ENCODE measurements around the gene EXOC2. TPM values are rescaled to one million over a fixed set of nuclear protein-coding genes. Genes with fewer than 3 reads are reported as not detected.

Gene EXOC2
- total and polyA plus RNA-seq, 2 donors (not counting 3 experiments of a cell fraction or from before 2014, with no cell fraction given): 18.2 to 30.8 TPM

DNA sequence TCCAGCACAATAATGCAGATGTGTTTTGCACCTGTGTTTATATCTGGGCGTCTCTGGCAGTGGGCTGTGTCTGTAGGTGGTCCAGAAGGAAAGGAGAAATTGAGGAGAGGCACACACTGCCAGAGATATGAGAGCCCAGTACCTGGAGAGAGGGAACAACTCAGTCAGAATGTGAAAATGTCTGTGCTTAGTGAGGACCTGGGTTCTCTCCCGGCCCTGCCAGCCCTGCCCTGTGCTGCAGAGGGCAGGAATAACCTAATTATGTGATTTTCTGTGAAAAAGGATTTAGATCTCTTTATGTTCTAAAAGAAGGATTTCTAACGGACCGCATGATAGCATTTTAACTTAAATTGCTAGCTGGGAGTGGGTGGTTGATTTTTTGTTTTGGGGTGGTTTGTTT is 8.3 kb upstream of the EXOC2 start:
- Histone ChIP-seq H3K4me3 (replicated peaks in 1 of 3; ENCODE audit: insufficient read depth in 1 of 3, low read depth in 1 of 3, low read length in 3 of 3) (no peak overlapping the region), H3K4me1 (ENCODE audit: control insufficient read depth, extremely low read depth, insufficient read depth, low read length) (peaks cover 37% of the 10 kb centered on the region), H3K9me1 (replicated peaks; ENCODE audit: control insufficient read depth, extremely low read depth, insufficient read depth, low read length) (no peaks in the 10 kb centered on the region), H3K79me2 (ENCODE audit: control insufficient read depth, insufficient read depth, low read length) (no peaks in the 10 kb centered on the region), H3K36me3 (ENCODE audit: control insufficient read depth in 2 of 2, extremely low read depth in 1 of 2, insufficient read depth in 2 of 2, low read length in 2 of 2) (no peaks in the 10 kb centered on the region), H3K27ac (ENCODE audit: insufficient read depth, low read depth, low read length) (no peak overlapping the region), H3K27me3 (ENCODE audit: control insufficient read depth in 2 of 2, insufficient read depth in 2 of 2, low read length in 2 of 2) (no peaks in the 10 kb centered on the region), H3K9ac (replicated peaks; ENCODE audit: extremely low read depth, insufficient read depth, low read length) (no peak overlapping the region), H4K20me1 (replicated peaks; ENCODE audit: control insufficient read depth, extremely low read depth, insufficient read depth, low read length) (no peaks in the 10 kb centered on the region), H3K4me2 (ENCODE audit: insufficient read depth, low read length) (no peak overlapping the region), H3K9me3 (replicated peaks; ENCODE audit: control insufficient read depth, insufficient read depth, low read length) (no peaks in the 10 kb centered on the region), H2AFZ (ENCODE audit: low read depth, low read length) (no peak overlapping the region)
- ChIA-PET CTCF (interaction anchor here (0.6 to 2.5 kb wide), 3 partner anchors 12 to 108 kb away, joined by 3 to 8 read pairs (median 5); no protein-coding TSS in a partner anchor), POLR2A (no interaction called here)
- intact Hi-C loops (cut with micrococcal nuclease): no loop called here
- no TSS peak for BruUV-seq (replicated peaks)
- dilution Hi-C loops (cut with MboI; ENCODE audit: extremely low pct_ligation_motif_present, low sequenced_read_pairs): no loop called here
- DNase-seq (ENCODE audit: low read depth, low spot score) (no peak), FAIRE-seq (no peak)
- TF ChIP-seq, protein P1, sequence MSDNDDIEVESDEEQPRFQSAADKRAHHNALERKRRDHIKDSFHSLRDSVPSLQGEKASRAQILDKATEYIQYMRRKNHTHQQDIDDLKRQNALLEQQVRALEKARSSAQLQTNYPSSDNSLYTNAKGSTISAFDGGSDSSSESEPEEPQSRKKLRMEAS (IDR thresholded peaks at IDR 0.05; ENCODE audit: insufficient read depth, insufficient read length): no peak
- TF ChIP-seq POLR2A (IDR thresholded peaks at IDR 0.05; ENCODE audit: low read depth, low read length) (no peak), MYC (IDR thresholded peaks at IDR 0.05; ENCODE audit: low read depth, low read length) (no peak), JUN (IDR thresholded peaks at IDR 0.05; ENCODE audit: borderline replicate concordance, insufficient read depth, insufficient read length, low read depth) (no peak)

DNA sequence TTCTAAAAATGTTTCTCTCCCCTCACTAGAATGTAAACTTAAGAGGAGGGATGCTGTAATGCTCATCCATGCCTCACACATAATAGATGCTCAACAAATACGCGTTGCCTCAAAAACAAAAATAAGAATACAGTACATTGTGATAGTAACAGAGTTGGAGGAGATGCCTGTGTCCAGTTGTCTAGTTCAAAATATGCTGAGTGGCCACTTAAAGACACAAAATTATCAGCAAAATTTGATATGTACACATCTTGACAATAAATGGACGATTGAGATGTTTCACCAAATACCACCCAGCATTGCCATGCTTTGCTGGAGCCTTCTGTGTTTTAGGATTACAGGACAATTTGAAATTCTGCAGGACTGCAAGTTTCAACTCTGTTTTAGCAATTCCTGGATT is 7.6 kb upstream of the EXOC2 start:
- no peaks in the 10 kb centered on the region for H4K20me1 ChIP-seq (replicated peaks; ENCODE audit: control insufficient read depth, extremely low read depth, insufficient read depth, low read length)
- intact Hi-C loops (cut with micrococcal nuclease): no loop called here
- FAIRE-seq: no peak

More for the DNA sequence above, 7.6 kb upstream of the EXOC2 start:
- H2AFZ ChIP-seq (ENCODE audit: low read depth, low read length): no peak overlapping the region
- H3K9me1 ChIP-seq (replicated peaks; ENCODE audit: control insufficient read depth, extremely low read depth, insufficient read depth, low read length): no peaks in the 10 kb centered on the region
- ChIA-PET POLR2A (no interaction called here), CTCF (interaction anchor here (0.6 to 2.5 kb wide), 8 partner anchors 8 to 725 kb away, joined by 3 to 8 read pairs (median 4); no protein-coding TSS in a partner anchor)
- H3K4me1 ChIP-seq (ENCODE audit: control insufficient read depth, extremely low read depth, insufficient read depth, low read length): peaks cover 30% of the 10 kb centered on the region
- H3K4me2 ChIP-seq (ENCODE audit: insufficient read depth, low read length): no peak overlapping the region
- no peaks in the 10 kb centered on the region for H3K27me3 ChIP-seq (ENCODE audit: control insufficient read depth in 2 of 2, insufficient read depth in 2 of 2, low read length in 2 of 2)
- DNase-seq (ENCODE audit: low read depth, low spot score): no peak
- no peak overlapping the region for H3K9ac ChIP-seq (replicated peaks; ENCODE audit: extremely low read depth, insufficient read depth, low read length)
- no TSS peak for BruUV-seq (replicated peaks)
- H3K79me2 ChIP-seq (ENCODE audit: control insufficient read depth, insufficient read depth, low read length): no peaks in the 10 kb centered on the region
- H3K36me3 ChIP-seq (ENCODE audit: control insufficient read depth in 2 of 2, extremely low read depth in 1 of 2, insufficient read depth in 2 of 2, low read length in 2 of 2): no peaks in the 10 kb centered on the region
- TF ChIP-seq POLR2AphosphoS5 (IDR thresholded peaks at IDR 0.05; ENCODE audit: insufficient read depth, low read depth, low read length) (no peak), GATA2 (IDR thresholded peaks at IDR 0.05; ENCODE audit: insufficient read depth, insufficient read length, low read depth, low read length) (no peak), JUN (IDR thresholded peaks at IDR 0.05; ENCODE audit: borderline replicate concordance, insufficient read depth, insufficient read length, low read depth) (no peak), POLR2A (IDR thresholded peaks at IDR 0.05; ENCODE audit: low read depth, low read length) (no peak), EZH2 (IDR thresholded peaks at IDR 0.05; ENCODE audit: borderline replicate concordance, low read depth, low read length, severe bottlenecking) (no peak), MYC (IDR thresholded peaks at IDR 0.05; ENCODE audit: low read depth, low read length) (no peak), FOS (IDR thresholded peaks at IDR 0.05; ENCODE audit: borderline replicate concordance, insufficient read depth, low read length) (no peak)
- TF ChIP-seq, protein P2, sequence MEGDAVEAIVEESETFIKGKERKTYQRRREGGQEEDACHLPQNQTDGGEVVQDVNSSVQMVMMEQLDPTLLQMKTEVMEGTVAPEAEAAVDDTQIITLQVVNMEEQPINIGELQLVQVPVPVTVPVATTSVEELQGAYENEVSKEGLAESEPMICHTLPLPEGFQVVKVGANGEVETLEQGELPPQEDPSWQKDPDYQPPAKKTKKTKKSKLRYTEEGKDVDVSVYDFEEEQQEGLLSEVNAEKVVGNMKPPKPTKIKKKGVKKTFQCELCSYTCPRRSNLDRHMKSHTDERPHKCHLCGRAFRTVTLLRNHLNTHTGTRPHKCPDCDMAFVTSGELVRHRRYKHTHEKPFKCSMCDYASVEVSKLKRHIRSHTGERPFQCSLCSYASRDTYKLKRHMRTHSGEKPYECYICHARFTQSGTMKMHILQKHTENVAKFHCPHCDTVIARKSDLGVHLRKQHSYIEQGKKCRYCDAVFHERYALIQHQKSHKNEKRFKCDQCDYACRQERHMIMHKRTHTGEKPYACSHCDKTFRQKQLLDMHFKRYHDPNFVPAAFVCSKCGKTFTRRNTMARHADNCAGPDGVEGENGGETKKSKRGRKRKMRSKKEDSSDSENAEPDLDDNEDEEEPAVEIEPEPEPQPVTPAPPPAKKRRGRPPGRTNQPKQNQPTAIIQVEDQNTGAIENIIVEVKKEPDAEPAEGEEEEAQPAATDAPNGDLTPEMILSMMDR (IDR thresholded peaks at IDR 0.05; ENCODE audit: extremely low read depth in 1 of 2, insufficient read depth in 1 of 2, low read depth in 1 of 2, low read length in 2 of 2): no peak
- TF ChIP-seq, protein P1 (IDR thresholded peaks at IDR 0.05; ENCODE audit: insufficient read depth, insufficient read length): no peak
- no peak overlapping the region for H3K27ac ChIP-seq (ENCODE audit: insufficient read depth, low read depth, low read length)
- dilution Hi-C loops (cut with MboI; ENCODE audit: extremely low pct_ligation_motif_present, low sequenced_read_pairs): no loop called here
- no peaks in the 10 kb centered on the region for H3K9me3 ChIP-seq (replicated peaks; ENCODE audit: control insufficient read depth, insufficient read depth, low read length)
- no peak overlapping the region for H3K4me3 ChIP-seq (replicated peaks in 1 of 3; ENCODE audit: insufficient read depth in 1 of 3, low read depth in 1 of 3, low read length in 3 of 3)
